KOPT-K1 (cell line): ENCODE measurements around the gene MYOCD.

Experiments used
- H3K27ac ChIP-seq: fragments of 200-600 bp; sonication (generic); 2 replicates; pipeline ENCODE4 v1.5.1; 2016; ENCODE audit warnings: antibody characterized with exemption, mild to moderate bottlenecking, low read depth, low read length; ENCODE audit not compliant: poor library complexity, severe bottlenecking
- H3K36me3 ChIP-seq: fragments of 200-600 bp; sonication (generic); 2 replicates; pipeline ENCODE4 v1.5.1; 2017; ENCODE audit warnings: antibody characterized with exemption, mild to moderate bottlenecking, low read length, moderate library complexity; ENCODE audit not compliant: insufficient read depth
- H3K9me3 ChIP-seq: fragments of 200-600 bp; sonication (generic); 2 replicates; pipeline ENCODE4 v1.5.1; 2017; ENCODE audit warnings: antibody characterized with exemption, low read length, mild to moderate bottlenecking; ENCODE audit not compliant: insufficient read depth, poor library complexity, severe bottlenecking

The MYOCD gene, protein sequence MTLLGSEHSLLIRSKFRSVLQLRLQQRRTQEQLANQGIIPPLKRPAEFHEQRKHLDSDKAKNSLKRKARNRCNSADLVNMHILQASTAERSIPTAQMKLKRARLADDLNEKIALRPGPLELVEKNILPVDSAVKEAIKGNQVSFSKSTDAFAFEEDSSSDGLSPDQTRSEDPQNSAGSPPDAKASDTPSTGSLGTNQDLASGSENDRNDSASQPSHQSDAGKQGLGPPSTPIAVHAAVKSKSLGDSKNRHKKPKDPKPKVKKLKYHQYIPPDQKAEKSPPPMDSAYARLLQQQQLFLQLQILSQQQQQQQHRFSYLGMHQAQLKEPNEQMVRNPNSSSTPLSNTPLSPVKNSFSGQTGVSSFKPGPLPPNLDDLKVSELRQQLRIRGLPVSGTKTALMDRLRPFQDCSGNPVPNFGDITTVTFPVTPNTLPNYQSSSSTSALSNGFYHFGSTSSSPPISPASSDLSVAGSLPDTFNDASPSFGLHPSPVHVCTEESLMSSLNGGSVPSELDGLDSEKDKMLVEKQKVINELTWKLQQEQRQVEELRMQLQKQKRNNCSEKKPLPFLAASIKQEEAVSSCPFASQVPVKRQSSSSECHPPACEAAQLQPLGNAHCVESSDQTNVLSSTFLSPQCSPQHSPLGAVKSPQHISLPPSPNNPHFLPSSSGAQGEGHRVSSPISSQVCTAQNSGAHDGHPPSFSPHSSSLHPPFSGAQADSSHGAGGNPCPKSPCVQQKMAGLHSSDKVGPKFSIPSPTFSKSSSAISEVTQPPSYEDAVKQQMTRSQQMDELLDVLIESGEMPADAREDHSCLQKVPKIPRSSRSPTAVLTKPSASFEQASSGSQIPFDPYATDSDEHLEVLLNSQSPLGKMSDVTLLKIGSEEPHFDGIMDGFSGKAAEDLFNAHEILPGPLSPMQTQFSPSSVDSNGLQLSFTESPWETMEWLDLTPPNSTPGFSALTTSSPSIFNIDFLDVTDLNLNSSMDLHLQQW

GRCh38 chr17:12665263-12666210, at the start of gene MYOCD:
Gene MYOCD (plus strand): TSS chr17:12665890. CDS start chr17:12666189, 299 bp downstream.
- H3K27ac ChIP-seq = no peak within 1 kb of the TSS
- H3K9me3 ChIP-seq = no peaks in the 10 kb centered on the region
- H3K36me3 ChIP-seq = no peaks in the 10 kb centered on the region

DNA sequence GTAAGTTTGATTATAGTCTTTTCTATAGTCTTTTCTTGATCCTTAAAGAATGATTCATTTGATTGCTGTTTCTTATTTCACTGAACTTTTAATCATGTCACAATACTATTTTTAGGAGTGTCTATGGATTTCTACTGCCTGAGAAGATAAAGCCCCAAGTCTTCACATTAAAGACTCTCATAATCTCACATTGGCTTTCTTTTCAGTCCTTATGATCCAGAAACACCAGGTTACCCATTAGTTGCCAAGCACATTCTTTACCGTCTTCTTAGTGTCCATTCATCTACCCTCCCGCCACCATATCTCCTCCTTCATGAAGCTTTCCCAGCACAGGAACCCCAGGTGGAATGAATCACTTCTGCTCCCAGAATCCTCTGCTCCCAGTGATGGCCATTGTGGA, 49.5 kb upstream of the MYOCD start:
- Histone ChIP-seq H3K9me3 (no peaks in the 10 kb centered on the region), H3K27ac (no peak overlapping the region), H3K36me3 (no peaks in the 10 kb centered on the region)

DNA sequence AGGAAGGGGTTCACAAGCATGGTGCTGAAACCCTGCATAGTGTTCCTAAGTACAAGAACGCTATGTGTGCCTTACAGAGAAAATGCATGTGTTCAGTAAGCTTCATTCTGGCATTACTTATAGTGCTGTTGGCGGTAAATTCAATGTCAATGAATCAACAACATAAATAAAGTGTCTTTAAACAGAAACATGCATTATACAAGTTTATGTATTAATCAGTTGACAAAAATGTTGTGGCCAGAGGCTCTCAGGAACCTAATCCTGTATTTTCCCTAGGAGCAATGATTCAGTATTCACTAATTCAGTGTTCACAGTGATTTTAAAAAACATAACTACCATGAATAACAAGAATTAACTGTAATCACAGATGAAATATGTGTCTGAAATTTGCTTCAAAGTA, 47.1 kb upstream of the MYOCD start:
- H3K27ac ChIP-seq = no peak overlapping the region
- no peaks in the 10 kb centered on the region for H3K9me3 ChIP-seq
- no peaks in the 10 kb centered on the region for H3K36me3 ChIP-seq

DNA sequence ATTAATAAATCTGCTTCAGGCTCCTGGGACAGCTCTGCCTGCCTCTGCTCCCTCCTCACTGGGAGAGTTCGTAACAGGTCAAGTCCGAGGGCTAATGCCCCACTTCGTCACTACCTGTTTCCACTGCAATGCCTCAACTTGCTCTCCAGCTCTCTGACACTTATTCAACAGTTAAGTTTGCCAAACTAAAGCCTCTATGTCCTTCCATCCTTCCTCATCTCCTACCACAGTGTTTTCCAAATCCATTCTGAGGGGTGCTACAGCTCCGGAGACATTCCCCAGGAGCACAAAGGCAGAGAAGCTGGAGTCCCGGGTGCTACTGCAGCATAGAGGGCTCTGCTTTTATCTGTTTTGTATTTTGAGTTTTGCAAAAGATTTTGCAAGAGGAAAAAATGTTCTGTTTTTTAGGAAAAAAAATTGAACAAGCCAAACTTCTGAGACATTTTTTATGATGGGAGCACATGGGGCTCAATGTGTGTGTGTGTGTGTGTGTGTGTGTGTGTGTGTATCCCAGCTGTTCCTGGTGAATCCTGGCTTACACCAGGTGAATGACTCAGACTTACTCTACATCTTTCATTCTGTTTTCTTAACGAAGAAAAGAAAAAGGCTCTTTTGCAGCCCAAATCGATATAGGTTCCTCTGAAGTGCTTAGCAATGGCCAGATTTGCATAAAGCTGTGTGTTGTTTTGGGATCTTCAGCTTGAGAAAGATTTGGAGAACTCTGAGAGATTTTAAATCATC, 46.1 kb upstream of the MYOCD start:
- no peaks in the 10 kb centered on the region for H3K9me3 ChIP-seq
- no peaks in the 10 kb centered on the region for H3K36me3 ChIP-seq
- H3K27ac ChIP-seq = no peak overlapping the region

GRCh38 chr17:12620200-12620720, 45.4 kb upstream of the MYOCD start:
- Histone ChIP-seq H3K9me3 (no peaks in the 10 kb centered on the region), H3K27ac (no peak overlapping the region), H3K36me3 (no peaks in the 10 kb centered on the region)

- H3K27ac ChIP-seq = no peak overlapping the region
- no peaks in the 10 kb centered on the region for H3K9me3 ChIP-seq
- no peaks in the 10 kb centered on the region for H3K36me3 ChIP-seq
Observed at GRCh38 chr17:12622726-12623125, 43.0 kb upstream of the MYOCD start.

GRCh38 chr17:12623220-12623848, 42.4 kb upstream of the MYOCD start:
- H3K9me3 ChIP-seq = no peaks in the 10 kb centered on the region
- H3K27ac ChIP-seq = no peak overlapping the region
- no peaks in the 10 kb centered on the region for H3K36me3 ChIP-seq

- H3K36me3 ChIP-seq = no peaks in the 10 kb centered on the region
- H3K27ac ChIP-seq = no peak overlapping the region
- H3K9me3 ChIP-seq = no peaks in the 10 kb centered on the region
Observed at GRCh38 chr17:12624211-12624610, 41.5 kb upstream of the MYOCD start.

DNA sequence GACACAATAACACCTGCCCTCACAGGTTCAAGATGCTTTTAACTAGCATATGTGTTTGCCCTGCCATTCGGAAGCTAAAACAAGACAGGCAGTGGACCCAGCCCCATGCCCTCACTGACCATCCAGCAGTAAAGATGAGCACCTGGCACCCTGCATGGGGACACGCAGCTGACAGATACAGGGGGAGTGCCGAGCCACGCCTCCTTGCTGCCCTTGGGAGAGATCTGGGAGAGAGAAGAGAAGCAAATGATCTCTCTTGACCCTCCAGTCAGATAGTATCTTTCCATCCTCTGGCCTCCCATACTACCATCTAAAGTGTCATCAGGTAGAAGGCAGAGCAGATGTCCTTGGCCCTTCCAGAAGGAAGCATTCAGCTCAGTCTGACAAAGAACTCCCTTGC, 40.6 kb upstream of the MYOCD start:
- Histone ChIP-seq H3K27ac (no peak overlapping the region), H3K36me3 (no peaks in the 10 kb centered on the region), H3K9me3 (no peaks in the 10 kb centered on the region)

DNA sequence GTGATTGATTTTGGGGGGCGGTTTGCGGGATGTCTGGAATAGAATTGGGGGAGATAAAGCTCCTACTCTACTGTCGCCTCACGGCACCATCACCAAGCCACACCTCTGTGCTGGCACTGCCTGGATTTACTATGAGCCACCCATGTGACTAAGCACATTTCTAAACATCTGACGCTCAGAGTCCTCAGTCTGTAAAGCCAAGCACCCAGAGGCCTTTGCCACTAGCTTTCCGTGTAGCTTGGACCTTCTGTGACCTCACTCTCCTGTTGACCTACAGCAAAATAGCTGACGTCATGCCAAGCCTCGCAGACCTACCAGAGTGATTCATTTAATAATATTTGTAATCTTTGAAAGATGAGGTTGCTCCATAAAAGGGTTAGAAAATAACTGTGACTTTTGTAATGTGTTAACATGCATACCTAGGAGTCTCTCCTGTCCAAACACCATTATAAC, 38.5 kb upstream of the MYOCD start:
- no peaks in the 10 kb centered on the region for H3K9me3 ChIP-seq
- no peak overlapping the region for H3K27ac ChIP-seq
- no peaks in the 10 kb centered on the region for H3K36me3 ChIP-seq

GRCh38 chr17:12627781-12628451, 37.8 kb upstream of the MYOCD start:
- H3K27ac ChIP-seq = no peak overlapping the region
- H3K9me3 ChIP-seq = no peaks in the 10 kb centered on the region
- no peaks in the 10 kb centered on the region for H3K36me3 ChIP-seq

DNA sequence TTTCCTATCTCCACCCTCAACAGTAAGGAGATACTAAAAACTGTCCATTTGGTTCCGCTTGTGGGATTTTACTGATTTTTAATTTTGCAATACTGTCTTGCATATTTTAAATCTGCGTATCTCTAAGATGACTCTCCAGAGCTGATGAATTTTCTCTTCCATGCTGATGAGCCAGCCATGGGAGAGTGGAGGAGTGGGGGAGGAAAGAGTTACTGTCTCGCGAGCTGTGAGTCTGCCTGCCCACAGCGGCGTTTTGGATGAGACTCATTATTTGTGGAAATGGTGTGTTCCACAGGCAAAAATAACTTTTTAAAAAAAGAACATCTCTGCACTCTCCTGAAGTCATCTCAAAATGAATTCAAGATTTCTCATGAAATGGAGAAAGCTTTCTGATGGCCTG, 34.6 kb upstream of the MYOCD start:
- H3K36me3 ChIP-seq = no peaks in the 10 kb centered on the region
- H3K9me3 ChIP-seq = no peaks in the 10 kb centered on the region
- no peak overlapping the region for H3K27ac ChIP-seq

GRCh38 chr17:12632785-12633184, 32.9 kb upstream of the MYOCD start:
- no peaks in the 10 kb centered on the region for H3K36me3 ChIP-seq
- H3K9me3 ChIP-seq = no peaks in the 10 kb centered on the region
- no peak overlapping the region for H3K27ac ChIP-seq
